Osteoblast (primary cell): Measurements from ENCODE around the gene PPP2R3A. TPM values are rescaled to one million over a fixed set of nuclear protein-coding genes. Genes with fewer than 3 reads are reported as not detected.

Experiments used
- DNase-seq: peaks from one replicate; pipeline ENCODE4 v3.0.0; 2011; ENCODE audit warnings: low spot score, mixed read lengths; ENCODE audit not compliant: insufficient read length; ENCODE audit errors: missing footprints
- H2AFZ ChIP-seq: 2 replicates; pipeline ENCODE4 v1.6.0; 2011; ENCODE audit warnings: mild to moderate bottlenecking, low read length
- H3K27ac ChIP-seq: 2 replicates; pipeline ENCODE4 v1.5.1; 2011; ENCODE audit warnings: mild to moderate bottlenecking, low read depth, low read length, moderate library complexity
- H3K27me3 ChIP-seq: 2 replicates; pipeline ENCODE4 v1.6.0; 2012; ENCODE audit warnings: mild to moderate bottlenecking, control low read depth, inconsistent platforms, low read length, moderate library complexity; ENCODE audit not compliant: insufficient read depth
- H3K36me3 ChIP-seq: 2 replicates; pipeline ENCODE4 v1.5.1; 2011; ENCODE audit warnings: mild to moderate bottlenecking, low read length, control low read depth, moderate library complexity; ENCODE audit not compliant: insufficient read depth
- H3K4me1 ChIP-seq: 2 replicates; pipeline ENCODE4 v1.5.1; 2011; ENCODE audit warnings: mild to moderate bottlenecking, low read length, control low read depth, moderate library complexity; ENCODE audit not compliant: insufficient read depth
- H3K4me2 ChIP-seq: 2 replicates; pipeline ENCODE4 v1.6.0; 2011; ENCODE audit warnings: mild to moderate bottlenecking, low read length; ENCODE audit not compliant: insufficient read depth
- H3K4me3 ChIP-seq: fragments of 200-600 bp; sonication (generic); 3 replicates; pipeline ENCODE4 v1.5.1; 2012; ENCODE audit warnings: mild to moderate bottlenecking, low read length, inconsistent platforms; ENCODE audit not compliant: insufficient read depth
- H3K79me2 ChIP-seq: 2 replicates; pipeline ENCODE4 v1.6.0; 2012; ENCODE audit warnings: mild to moderate bottlenecking, low read length, control low read depth, inconsistent platforms; ENCODE audit not compliant: insufficient read depth
- H3K9me3 ChIP-seq: 2 replicates; pipeline ENCODE4 v1.5.1; 2011; ENCODE audit warnings: low read depth, low read length, control low read depth
- H4K20me1 ChIP-seq: 2 replicates; pipeline ENCODE4 v1.6.0; 2012; ENCODE audit warnings: mild to moderate bottlenecking, low read length, control low read depth; ENCODE audit not compliant: insufficient read depth
- total RNA-seq: library from RNA; depleted of rRNA; stranded (reverse); fragments of >200 nt; gene quantifications from 2 replicates; pipeline ENCODE4 v1.2.3, GENCODE V29; 2012
- TF ChIP-seq, protein P1 (sequence below): IDR thresholded peaks from 2 replicates; pipeline ENCODE4 v1.5.1; 2011; ENCODE audit warnings: mild to moderate bottlenecking, low read depth, low read length, moderate library complexity; ENCODE audit errors: extremely low read depth

Gene PPP2R3A, protein sequence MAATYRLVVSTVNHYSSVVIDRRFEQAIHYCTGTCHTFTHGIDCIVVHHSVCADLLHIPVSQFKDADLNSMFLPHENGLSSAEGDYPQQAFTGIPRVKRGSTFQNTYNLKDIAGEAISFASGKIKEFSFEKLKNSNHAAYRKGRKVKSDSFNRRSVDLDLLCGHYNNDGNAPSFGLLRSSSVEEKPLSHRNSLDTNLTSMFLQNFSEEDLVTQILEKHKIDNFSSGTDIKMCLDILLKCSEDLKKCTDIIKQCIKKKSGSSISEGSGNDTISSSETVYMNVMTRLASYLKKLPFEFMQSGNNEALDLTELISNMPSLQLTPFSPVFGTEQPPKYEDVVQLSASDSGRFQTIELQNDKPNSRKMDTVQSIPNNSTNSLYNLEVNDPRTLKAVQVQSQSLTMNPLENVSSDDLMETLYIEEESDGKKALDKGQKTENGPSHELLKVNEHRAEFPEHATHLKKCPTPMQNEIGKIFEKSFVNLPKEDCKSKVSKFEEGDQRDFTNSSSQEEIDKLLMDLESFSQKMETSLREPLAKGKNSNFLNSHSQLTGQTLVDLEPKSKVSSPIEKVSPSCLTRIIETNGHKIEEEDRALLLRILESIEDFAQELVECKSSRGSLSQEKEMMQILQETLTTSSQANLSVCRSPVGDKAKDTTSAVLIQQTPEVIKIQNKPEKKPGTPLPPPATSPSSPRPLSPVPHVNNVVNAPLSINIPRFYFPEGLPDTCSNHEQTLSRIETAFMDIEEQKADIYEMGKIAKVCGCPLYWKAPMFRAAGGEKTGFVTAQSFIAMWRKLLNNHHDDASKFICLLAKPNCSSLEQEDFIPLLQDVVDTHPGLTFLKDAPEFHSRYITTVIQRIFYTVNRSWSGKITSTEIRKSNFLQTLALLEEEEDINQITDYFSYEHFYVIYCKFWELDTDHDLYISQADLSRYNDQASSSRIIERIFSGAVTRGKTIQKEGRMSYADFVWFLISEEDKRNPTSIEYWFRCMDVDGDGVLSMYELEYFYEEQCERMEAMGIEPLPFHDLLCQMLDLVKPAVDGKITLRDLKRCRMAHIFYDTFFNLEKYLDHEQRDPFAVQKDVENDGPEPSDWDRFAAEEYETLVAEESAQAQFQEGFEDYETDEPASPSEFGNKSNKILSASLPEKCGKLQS (N-terminal part only)
- 23.9 and 24.2 TPM in 2 replicates for total RNA-seq

DNA sequence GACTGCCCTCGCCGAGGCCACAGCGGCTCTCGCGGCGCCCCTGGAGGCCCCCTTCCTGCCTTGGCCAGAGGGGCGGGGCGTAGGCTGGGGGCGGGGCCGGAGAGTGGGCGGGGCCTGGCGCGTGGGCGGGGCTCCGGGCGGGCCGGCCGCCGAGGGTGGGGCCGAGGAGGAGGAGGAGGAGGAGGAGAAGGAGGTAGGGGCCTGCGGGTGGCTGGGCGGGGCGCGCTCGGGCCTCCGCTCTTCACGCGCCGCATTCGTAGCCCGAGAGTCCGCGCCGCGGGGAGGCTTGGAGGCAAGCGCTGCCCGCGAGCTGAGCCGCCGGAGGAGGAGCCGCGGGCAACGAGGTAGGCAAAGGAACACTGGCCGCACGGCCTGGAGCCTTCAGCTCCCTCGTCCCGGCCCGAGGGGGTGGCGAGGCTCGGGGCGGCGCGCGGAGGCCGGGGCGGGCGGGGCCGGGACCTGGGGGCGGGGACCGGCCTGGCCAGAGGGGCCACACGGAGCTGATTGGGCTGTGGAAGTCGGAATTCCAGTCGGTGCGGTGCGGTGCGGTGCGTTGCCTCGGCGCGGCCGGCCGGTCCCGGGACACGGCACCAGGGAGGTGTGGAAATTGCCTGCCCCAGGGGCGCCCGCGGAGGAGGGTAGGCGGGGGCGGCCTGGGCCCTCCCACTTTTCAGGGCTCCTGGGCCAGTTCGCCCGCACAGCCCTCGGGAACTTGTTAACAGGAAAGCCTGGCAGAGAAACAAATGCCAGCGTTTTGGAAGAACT is at the start of gene PPP2R3A:
PPP2R3A (plus strand) TSS at position 223 of the 765 bp plus-strand sequence. CDS start 35,771 bp downstream, outside the sequence.
- TF ChIP-seq, protein P1, sequence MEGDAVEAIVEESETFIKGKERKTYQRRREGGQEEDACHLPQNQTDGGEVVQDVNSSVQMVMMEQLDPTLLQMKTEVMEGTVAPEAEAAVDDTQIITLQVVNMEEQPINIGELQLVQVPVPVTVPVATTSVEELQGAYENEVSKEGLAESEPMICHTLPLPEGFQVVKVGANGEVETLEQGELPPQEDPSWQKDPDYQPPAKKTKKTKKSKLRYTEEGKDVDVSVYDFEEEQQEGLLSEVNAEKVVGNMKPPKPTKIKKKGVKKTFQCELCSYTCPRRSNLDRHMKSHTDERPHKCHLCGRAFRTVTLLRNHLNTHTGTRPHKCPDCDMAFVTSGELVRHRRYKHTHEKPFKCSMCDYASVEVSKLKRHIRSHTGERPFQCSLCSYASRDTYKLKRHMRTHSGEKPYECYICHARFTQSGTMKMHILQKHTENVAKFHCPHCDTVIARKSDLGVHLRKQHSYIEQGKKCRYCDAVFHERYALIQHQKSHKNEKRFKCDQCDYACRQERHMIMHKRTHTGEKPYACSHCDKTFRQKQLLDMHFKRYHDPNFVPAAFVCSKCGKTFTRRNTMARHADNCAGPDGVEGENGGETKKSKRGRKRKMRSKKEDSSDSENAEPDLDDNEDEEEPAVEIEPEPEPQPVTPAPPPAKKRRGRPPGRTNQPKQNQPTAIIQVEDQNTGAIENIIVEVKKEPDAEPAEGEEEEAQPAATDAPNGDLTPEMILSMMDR: no peak
- DNase-seq: peak; percentile 98
- Histone ChIP-seq H3K27me3 (no peaks in the 10 kb centered on the region), H3K9me3 (no peaks in the 10 kb centered on the region), H3K36me3 (no peaks in the 10 kb centered on the region), H2AFZ (peak within 1 kb of the TSS; percentile 92), H3K4me3 (peak within 1 kb of the TSS; percentile 86), H3K27ac (peak within 1 kb of the TSS; percentile 71), H4K20me1 (peaks cover 4% of the 10 kb centered on the region), H3K4me1 (peaks cover 19% of the 10 kb centered on the region), H3K4me2 (peak within 1 kb of the TSS; percentile 95), H3K79me2 (peaks cover 42% of the 10 kb centered on the region)

DNA sequence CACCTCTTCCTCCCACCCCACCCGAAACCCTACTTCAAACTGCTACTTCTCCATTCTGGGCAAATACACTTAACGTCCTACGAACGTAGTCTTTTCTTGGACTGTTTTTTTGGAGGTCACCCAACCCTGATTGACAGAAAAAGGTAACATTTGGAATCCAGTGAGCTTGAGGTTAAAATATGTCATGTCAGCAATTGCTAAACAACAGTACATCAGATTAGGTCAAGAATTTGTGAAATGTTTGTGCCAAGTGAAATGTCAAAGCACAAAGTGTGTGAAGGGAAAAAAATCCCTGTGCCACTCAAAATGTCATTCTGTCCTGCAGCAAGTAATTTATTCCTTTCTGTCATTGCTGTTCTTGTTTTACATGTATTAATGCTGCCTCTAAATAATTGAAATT is 49.2 kb upstream of the PPP2R3A start:
- no peaks in the 10 kb centered on the region for H3K9me3 ChIP-seq
- H3K36me3 ChIP-seq: no peaks in the 10 kb centered on the region
- H4K20me1 ChIP-seq: no peaks in the 10 kb centered on the region
- TF ChIP-seq, protein P1: no peak
- H2AFZ ChIP-seq: no peak overlapping the region
- H3K79me2 ChIP-seq: no peaks in the 10 kb centered on the region
- H3K4me1 ChIP-seq: no peaks in the 10 kb centered on the region
- no peak for DNase-seq
- H3K4me3 ChIP-seq: no peak overlapping the region
- H3K4me2 ChIP-seq: no peak overlapping the region
- no peaks in the 10 kb centered on the region for H3K27me3 ChIP-seq
- H3K27ac ChIP-seq: no peak overlapping the region

DNA sequence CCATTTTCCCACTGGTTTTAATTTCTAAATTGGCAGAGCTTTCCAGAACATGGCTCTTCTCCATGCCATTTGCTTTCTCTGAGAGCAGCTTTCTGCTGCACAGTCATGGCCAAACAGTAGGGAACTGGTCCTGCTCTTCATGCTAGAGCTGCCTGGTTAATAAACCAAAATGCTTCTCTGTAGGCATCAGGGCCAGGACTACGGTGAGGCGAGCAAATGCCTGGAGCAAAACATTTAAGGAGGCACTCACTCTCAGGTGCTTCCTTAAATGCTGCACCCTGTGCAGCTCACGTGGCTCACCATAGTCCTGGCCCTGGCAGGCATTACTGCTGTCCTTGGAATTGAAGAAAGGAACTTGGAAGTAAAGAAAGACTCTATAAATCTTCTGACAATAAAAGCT is 48.5 kb upstream of the PPP2R3A start:
- H3K4me2 ChIP-seq: no peak overlapping the region
- H3K4me1 ChIP-seq: no peaks in the 10 kb centered on the region
- no peaks in the 10 kb centered on the region for H3K36me3 ChIP-seq
- H3K9me3 ChIP-seq: no peaks in the 10 kb centered on the region
- TF ChIP-seq, protein P1: no peak
- H3K4me3 ChIP-seq: no peak overlapping the region
- H2AFZ ChIP-seq: no peak overlapping the region
- H3K79me2 ChIP-seq: no peaks in the 10 kb centered on the region
- H3K27me3 ChIP-seq: no peaks in the 10 kb centered on the region
- DNase-seq: no peak
- H3K27ac ChIP-seq: no peak overlapping the region
- no peaks in the 10 kb centered on the region for H4K20me1 ChIP-seq
